ENCODE measurements around the gene NAALADL1. TPM values are rescaled to one million over a fixed set of nuclear protein-coding genes. Genes with fewer than 3 reads are reported as not detected.
A peak's percentile ranks its signal among the peaks of the same experiment; 100 is the strongest.

NAALADL1 gene
- total and polyA plus RNA-seq, 9 of the 15 experiments (the other 6 are each of a cell fraction or from before 2014, with no cell fraction given) = 0.06 to 0.72 (median 0.22) TPM; not detected in 4

GRCh38 chr11:65095974-65096806 is 37.8 kb upstream of the NAALADL1 start, which contains the start of gene VPS51 (continued):
- TF ChIP-seq HMBOX1 (IDR thresholded peaks at IDR 0.05) = no peak
- TF ChIP-seq SOX6 (IDR thresholded peaks at IDR 0.05) = peak; percentile 70
- peak; percentile 44; the same call in 1 of the 2 replicates for TF ChIP-seq PTRF (tag; IDR thresholded peaks at IDR 0.05)
- TF ChIP-seq CREB3L1 (IDR thresholded peaks at IDR 0.05; ENCODE audit: borderline replicate concordance, low read depth) = peak; percentile 81
- TF ChIP-seq ZNF274 (IDR thresholded peaks at IDR 0.05; ENCODE audit: borderline replicate concordance, low read depth, low read length) = no peak
- no peak for TF ChIP-seq ZNF232 (CRISPR knock-in tag; IDR thresholded peaks at IDR 0.05)
- TF ChIP-seq ZNF282 (CRISPR knock-in tag; IDR thresholded peaks at IDR 0.05) = no peak
- no peak for TF ChIP-seq MCM5 (IDR thresholded peaks at IDR 0.05; ENCODE audit: low read depth)
- TF ChIP-seq FOXJ3 (CRISPR knock-in tag; IDR thresholded peaks at IDR 0.05) = no peak
- TF ChIP-seq RERE (CRISPR knock-in tag; IDR thresholded peaks at IDR 0.05; ENCODE audit: borderline replicate concordance) = no peak
- TF ChIP-seq PCBP2 (IDR thresholded peaks at IDR 0.05; ENCODE audit: low read depth, low read length, poor library complexity, severe bottlenecking) = no peak
- TF ChIP-seq SMAD2 (IDR thresholded peaks at IDR 0.05; ENCODE audit: low read depth, low read length) = no peak
- TF ChIP-seq CREM (IDR thresholded peaks at IDR 0.05; ENCODE audit: low read depth) = peak; percentile 86
- no peak for TF ChIP-seq FOXA1 (IDR thresholded peaks at IDR 0.05; ENCODE audit: borderline replicate concordance)
- no peak for TF ChIP-seq ZNF253 (CRISPR knock-in tag; conservative IDR thresholded peaks at IDR 0.05)
- TF ChIP-seq RHOXF2B (CRISPR knock-in tag; conservative IDR thresholded peaks at IDR 0.05) = 0 out of 2 replicates have a peak, but pooled peaks have one; percentile 47
- TF ChIP-seq DMBX1 (CRISPR knock-in tag; IDR thresholded peaks at IDR 0.05; ENCODE audit: borderline replicate concordance) = peak; percentile 82
- TF ChIP-seq HLTF (IDR thresholded peaks at IDR 0.05) = peak; percentile 79; the same call in 1 of the 2 replicates
- TF ChIP-seq POLR2AphosphoS2 (IDR thresholded peaks at IDR 0.05; ENCODE audit: low read length) = peak; percentile 44; the same call in 1 of the 2 replicates
- TF ChIP-seq FOXA3 (CRISPR knock-in tag; conservative IDR thresholded peaks at IDR 0.05 in 1 of 2, IDR thresholded peaks at IDR 0.05 in 1 of 2) = peak; percentile 50 to 85; a peak in 2 of 4 replicates

Data from K562 (cell line).